ENCODE measurements around the gene ITGB6.
"Not testable (repeated sequence)": the region's sequence is repeated elsewhere in the genome, so short reads cannot be mapped to it uniquely, and the experiment has no call there.

ITGB6 gene

GRCh38 chr2:160140471-160140870 is 59.6 kb downstream of the ITGB6 start:
- no peak for DNase-seq (ENCODE audit: low read depth in 2 of 2)

DNA sequence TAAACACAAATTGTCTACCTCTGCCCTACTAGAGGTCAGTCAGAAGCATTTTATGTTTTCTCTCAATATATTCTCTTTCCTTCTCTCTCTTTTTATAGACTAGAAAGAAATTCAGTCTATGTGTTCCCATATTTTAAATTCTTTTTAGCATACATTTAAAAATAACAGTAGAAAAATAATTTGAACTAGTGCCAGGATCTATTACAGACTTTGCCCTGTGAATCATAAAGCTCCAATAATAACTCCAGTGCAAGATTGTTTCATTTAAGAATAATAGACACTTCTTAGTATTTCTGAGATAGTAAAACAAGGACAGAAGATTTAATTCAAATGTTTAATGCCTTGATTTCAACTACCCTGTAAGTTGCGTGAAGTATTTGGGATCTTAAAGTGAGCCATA is 60.1 kb downstream of the ITGB6 start:
- no peak for DNase-seq (ENCODE audit: low read depth in 2 of 2)

DNA sequence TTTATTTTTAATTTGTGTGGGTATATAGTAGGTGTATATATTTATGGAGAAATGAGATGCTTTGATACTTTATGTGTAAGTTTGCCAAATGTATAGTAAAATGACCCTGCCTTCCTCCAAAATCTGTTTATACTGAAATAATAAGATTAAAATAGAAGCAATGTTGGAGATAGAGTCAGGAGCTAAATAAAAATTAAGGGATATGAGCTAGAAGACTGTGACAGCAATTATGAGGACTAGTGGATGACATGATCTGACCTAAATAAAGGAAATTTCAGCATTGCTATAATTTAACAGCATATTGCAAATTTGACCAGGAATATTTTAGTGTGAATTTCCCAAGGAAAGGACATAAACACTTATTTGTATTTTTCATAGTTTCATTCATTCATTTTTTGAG is 60.7 kb downstream of the ITGB6 start:
- DNase-seq (ENCODE audit: low read depth in 2 of 2), result no peak

GRCh38 chr2:160138406-160138805 is 61.7 kb downstream of the ITGB6 start:
- DNase-seq (ENCODE audit: low read depth in 2 of 2), result no peak

- DNase-seq (ENCODE audit: low read depth in 2 of 2), result no peak
Measured at GRCh38 chr2:160137464-160137863, 62.6 kb downstream of the ITGB6 start.

GRCh38 chr2:160132761-160133160 is 67.3 kb downstream of the ITGB6 start:
- no peak for DNase-seq (ENCODE audit: low read depth in 2 of 2)

GRCh38 chr2:160126756-160127155 is 73.3 kb downstream of the ITGB6 start:
- DNase-seq (ENCODE audit: low read depth in 2 of 2), result no peak

DNA sequence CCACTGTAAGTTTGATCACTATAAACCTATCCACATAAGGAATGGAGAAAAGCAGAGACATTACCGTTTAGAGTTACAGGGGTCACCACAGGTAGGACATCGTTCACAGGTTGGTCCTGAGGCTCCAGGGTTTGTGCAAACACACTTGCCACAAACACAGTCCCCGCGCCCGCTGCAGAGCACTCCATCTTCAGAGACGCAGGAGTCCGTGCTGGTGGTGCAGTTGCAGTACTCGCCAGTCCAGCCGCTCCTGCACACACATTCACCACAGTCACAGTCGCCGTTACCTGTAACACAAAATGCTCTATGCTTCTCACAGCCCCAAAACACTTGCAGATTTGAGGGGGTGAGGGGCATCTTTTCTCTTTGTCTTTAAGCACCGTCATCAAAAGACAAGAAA is 73.8 kb downstream of the ITGB6 start:
- DNase-seq (ENCODE audit: low read depth in 2 of 2), result no peak

DNA sequence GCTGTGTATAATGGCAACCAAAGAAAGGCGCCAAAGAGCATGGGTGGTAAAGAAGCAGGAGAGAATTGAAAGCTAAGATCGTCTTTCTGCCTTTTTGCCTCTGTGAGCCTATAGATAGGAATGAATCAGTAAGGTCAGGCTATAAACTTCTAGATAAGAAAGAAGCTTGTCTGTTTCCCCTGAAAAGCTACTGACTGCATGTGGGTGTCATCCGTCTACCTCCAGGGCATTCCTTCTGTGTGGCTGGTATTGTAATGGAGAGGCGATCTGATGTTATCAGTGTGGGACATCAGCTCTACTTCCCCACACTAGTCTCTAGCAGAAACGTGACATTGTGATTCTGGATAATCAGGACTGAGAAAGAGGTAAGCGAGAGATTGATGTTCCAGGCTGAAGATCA is 74.2 kb downstream of the ITGB6 start:
- DNase-seq (ENCODE audit: low read depth in 2 of 2), result no peak

- no peak for DNase-seq (ENCODE audit: low read depth in 2 of 2)
Measured at GRCh38 chr2:160125366-160125765, 74.7 kb downstream of the ITGB6 start.

- no peak for DNase-seq (ENCODE audit: low read depth in 2 of 2)
Measured at GRCh38 chr2:160124571-160124970, 75.5 kb downstream of the ITGB6 start.

DNA sequence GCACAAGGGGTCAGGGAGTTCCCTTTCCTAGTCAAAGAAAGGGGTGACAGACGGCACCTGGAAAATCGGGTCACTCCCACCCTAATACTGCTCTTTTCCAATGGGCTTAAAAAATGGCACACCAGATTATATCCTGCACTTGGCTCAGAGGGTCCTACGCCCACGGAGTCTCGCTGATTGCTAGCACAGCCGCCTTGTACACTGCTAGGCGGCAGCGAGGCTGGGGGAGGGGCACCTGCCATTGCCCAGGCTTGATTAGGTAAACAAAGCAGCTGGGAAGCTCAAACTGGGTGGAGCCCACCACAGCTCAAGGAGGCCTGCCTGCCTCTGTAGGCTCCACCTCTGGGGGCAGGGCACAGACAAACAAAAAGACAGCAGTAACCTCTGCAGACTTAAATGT is 85.4 kb downstream of the ITGB6 start:
- DNase-seq (ENCODE audit: low read depth in 2 of 2), result not testable (repeated sequence)

DNA sequence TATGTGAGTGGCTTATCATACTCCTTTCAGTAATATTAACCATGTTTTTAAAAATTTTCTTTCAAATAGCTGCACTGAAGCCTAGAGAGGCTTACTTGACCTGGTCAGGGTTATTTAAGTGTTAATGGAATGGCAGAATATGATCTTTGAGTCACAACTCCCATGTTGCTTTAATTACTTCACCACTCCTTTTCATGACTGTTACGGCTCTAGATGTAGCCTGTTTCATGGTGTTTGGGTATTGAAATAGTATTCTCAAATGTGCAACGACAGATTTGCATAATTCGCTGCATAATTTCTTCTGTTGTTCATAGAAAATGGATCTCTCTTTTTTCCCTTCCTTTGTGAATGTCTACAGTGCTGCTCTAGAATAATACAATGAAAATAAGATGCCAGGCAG is 86.1 kb downstream of the ITGB6 start:
- DNase-seq (ENCODE audit: low read depth in 2 of 2), result no peak

DNA sequence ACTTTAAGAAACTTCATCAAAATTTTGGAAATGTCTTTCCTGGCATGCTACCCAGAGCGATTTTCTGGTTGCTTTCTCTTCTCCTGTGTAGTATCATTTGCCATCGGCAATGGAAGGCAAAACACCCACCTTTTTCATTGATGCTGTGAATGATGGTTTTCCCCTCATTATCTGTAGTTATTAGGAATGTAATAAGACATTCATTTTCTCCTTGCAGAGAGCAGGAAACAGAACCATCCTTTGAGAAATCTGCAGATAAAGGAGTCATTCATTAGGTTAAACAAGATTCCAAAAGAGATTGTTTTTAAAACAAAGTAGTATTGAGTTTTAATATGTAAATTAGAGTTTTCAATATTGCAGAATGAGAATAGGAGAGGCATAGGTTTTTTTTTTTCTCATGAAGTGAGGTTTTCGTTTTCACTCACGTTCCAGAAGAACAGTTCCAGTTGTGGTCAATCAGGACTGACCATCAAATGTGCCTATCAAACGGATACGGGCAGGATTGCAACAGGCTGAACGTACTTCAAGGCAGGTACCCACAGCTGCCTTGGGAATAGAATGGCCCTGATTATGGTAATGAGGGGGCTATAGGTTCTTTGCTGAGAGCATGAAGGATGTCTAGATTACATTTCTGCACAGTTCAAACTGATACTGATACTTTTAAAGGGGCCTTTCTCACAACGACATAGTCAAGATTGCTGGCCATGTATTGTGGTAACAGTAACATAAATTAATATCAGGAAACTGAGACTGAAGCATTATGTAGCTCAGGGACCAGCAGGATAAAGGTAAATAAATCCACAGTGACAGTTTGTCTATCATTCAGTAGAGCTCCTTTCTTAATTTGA is 87.9 kb downstream of the ITGB6 start:
- no peak for DNase-seq (ENCODE audit: low read depth in 2 of 2)

GRCh38 chr2:160110674-160111239 is 89.3 kb downstream of the ITGB6 start:
- no peak for DNase-seq (ENCODE audit: low read depth in 2 of 2)

GRCh38 chr2:160109939-160110673 is 90.0 kb downstream of the ITGB6 start:
- DNase-seq (ENCODE audit: low read depth in 2 of 2), result peak; percentile 13 to 40

DNA sequence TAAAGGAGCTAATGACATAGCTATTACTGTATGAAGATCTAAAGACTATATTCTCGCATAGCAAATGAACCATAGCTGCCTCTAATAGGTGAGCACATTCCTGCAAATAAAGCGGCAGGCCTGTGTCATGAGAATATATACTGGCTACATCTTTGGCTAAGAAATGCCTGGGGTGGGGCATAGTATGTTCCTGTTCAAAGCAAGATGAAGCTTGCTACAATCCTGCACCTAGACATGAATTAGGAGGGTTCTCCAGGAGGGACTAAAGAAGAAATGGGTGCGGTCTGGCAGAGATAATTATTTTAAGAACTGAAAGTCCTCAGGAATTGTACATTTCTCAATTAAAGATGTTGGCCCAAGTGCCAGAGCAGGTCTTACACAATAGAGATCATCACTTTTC is 90.8 kb downstream of the ITGB6 start:
- no peak for DNase-seq (ENCODE audit: low read depth in 2 of 2)

GRCh38 chr2:160108646-160109045 is 91.4 kb downstream of the ITGB6 start:
- no peak for DNase-seq (ENCODE audit: low read depth in 2 of 2)

GRCh38 chr2:160105366-160105765 is 94.7 kb downstream of the ITGB6 start:
- no peak for DNase-seq (ENCODE audit: low read depth in 2 of 2)

- no peak for DNase-seq (ENCODE audit: low read depth in 2 of 2)
Measured at GRCh38 chr2:160104115-160104514, 96.0 kb downstream of the ITGB6 start.

DNA sequence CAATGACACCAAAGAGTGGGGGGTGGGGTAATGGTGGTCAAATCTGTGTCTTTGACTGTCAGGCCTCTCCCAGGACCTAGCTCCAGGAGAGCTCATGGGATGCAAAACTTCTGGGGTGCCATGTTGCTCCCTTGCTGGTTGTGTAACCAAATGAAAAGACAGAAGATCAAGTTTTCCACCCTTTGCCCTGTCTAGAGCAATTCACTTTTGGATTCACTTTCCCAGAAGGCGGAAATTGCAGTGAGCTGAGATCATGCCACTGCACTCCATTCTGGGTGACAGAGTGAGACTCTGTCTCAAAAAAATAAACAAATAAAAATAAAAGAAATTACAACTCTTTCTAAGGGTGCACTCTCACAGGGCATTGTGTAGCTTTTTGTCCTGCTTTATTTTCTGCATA is 102.7 kb downstream of the ITGB6 start:
- DNase-seq (ENCODE audit: low read depth in 2 of 2), result no peak

- DNase-seq (ENCODE audit: low read depth in 2 of 2), result peak in 1 of 2 donors; percentile 4
Measured at GRCh38 chr2:160096409-160096808, 103.7 kb downstream of the ITGB6 start.

DNA sequence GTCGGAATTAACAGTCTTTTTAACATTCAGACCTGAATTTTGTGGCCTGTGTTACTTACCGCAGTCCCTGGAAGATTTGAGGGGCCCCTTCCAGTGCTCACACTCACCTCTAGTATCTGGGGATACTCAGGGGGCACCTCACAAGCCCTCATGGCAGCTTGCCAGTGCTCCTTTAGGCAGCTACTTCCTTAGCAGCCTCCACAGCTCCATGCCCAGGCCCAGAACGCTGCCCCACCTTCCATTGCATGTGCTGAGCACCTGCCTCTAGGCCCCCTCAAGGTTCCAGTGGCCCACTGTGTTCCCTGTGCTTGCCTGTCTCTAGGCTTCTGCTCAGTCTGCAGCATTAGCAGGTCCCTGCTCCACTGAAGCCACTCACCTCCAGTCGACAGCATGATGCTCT is 107.6 kb downstream of the ITGB6 start:
- no peak for DNase-seq (ENCODE audit: low read depth in 2 of 2)

All from stimulated activated CD4-positive, alpha-beta T cell treated with anti-CD3 and anti-CD28 coated beads, Interleukin-15, amount 100 ng/mL, for 48 hours (primary cell).